HepG2 (cell line): Measurements from ENCODE around the gene LRSAM1. TPM values are rescaled to one million over a fixed set of nuclear protein-coding genes. Genes with fewer than 3 reads are reported as not detected.

Experiments used
- ELK4 ChIP-seq: sonication (generic); formaldehyde crosslinking; IDR thresholded peaks from 2 replicates; pipeline ENCODE4 v1.9.0; 2021; ENCODE audit warnings: missing genetic modification reagents, borderline replicate concordance
- GFI1 ChIP-seq: sonication (generic); formaldehyde crosslinking; IDR thresholded peaks from 2 replicates; pipeline ENCODE4 v1.5.0; 2020; ENCODE audit warnings: missing genetic modification reagents, mild to moderate bottlenecking, borderline replicate concordance
- MTF2 ChIP-seq: sonication (generic); formaldehyde crosslinking; IDR thresholded peaks from 2 replicates; pipeline ENCODE4 v1.5.0; 2020; ENCODE audit warnings: missing genetic modification reagents, borderline replicate concordance
- NFRKB ChIP-seq: fragments of 450-650 bp; IDR thresholded peaks from 2 replicates; pipeline ENCODE4 v1.6.1; 2017
- REPIN1 ChIP-seq: sonication (generic); formaldehyde crosslinking; IDR thresholded peaks from 2 replicates; pipeline ENCODE4 v1.8.0; 2022; ENCODE audit warnings: missing genetic modification reagents, low read depth, mild to moderate bottlenecking, borderline replicate concordance
- SAP130 ChIP-seq: IDR thresholded peaks from 2 replicates; pipeline ENCODE4 v1.6.1; 2016; ENCODE audit warnings: low read depth
- SKIL ChIP-seq: sonication (generic); formaldehyde crosslinking; IDR thresholded peaks from 2 replicates; pipeline ENCODE4 v1.8.0; 2022; ENCODE audit warnings: missing genetic modification reagents, mild to moderate bottlenecking, moderate library complexity, borderline replicate concordance
- SMAD3 ChIP-seq: sonication (generic); formaldehyde crosslinking; IDR thresholded peaks from 2 replicates; pipeline ENCODE4 v1.4.0; 2020; ENCODE audit warnings: missing genetic modification reagents
- TRAFD1 ChIP-seq: sonication (generic); formaldehyde crosslinking; IDR thresholded peaks from 2 replicates; pipeline ENCODE4 v1.5.1; 2020; ENCODE audit warnings: missing genetic modification reagents, mild to moderate bottlenecking, borderline replicate concordance
- U2AF2 ChIP-seq: fragments of 200-400 bp; formaldehyde crosslinking; IDR thresholded peaks from 2 replicates; pipeline ENCODE4 v1.6.1; 2017; ENCODE audit warnings: low read depth, mild to moderate bottlenecking, low read length
- ZNF101 ChIP-seq: sonication (generic); formaldehyde crosslinking; IDR thresholded peaks from 2 replicates; pipeline ENCODE4 v1.4.0; 2020; ENCODE audit warnings: mild to moderate bottlenecking, low read depth, missing genetic modification reagents, borderline replicate concordance
- ZNF160 ChIP-seq: sonication (generic); formaldehyde crosslinking; IDR thresholded peaks from 2 replicates; pipeline ENCODE4 v1.8.0; 2022; ENCODE audit warnings: mild to moderate bottlenecking, inconsistent platforms, missing genetic modification reagents
- ZNF280D ChIP-seq: sonication (generic); formaldehyde crosslinking; IDR thresholded peaks from 2 replicates; pipeline ENCODE4 v1.5.1; 2020; ENCODE audit warnings: mild to moderate bottlenecking, missing genetic modification reagents
- ZNF292 ChIP-seq: sonication (generic); formaldehyde crosslinking; IDR thresholded peaks from 2 replicates; pipeline ENCODE4 v1.8.1; 2022; ENCODE audit warnings: mild to moderate bottlenecking, low read depth, missing genetic modification reagents, borderline replicate concordance
- ZNF446 ChIP-seq: sonication (generic); formaldehyde crosslinking; IDR thresholded peaks from 2 replicates; pipeline ENCODE4 v1.5.0; 2020; ENCODE audit warnings: mild to moderate bottlenecking, missing genetic modification reagents
- ZNF563 ChIP-seq: sonication (generic); formaldehyde crosslinking; IDR thresholded peaks from 2 replicates; pipeline ENCODE4 v1.8.0; 2022; ENCODE audit warnings: mild to moderate bottlenecking, moderate library complexity, missing genetic modification reagents
- ZNF75D ChIP-seq: sonication (generic); formaldehyde crosslinking; IDR thresholded peaks from 2 replicates; pipeline ENCODE4 v1.8.1; 2023; ENCODE audit warnings: missing genetic modification reagents, mild to moderate bottlenecking, borderline replicate concordance
- ZNF770 ChIP-seq: sonication (generic); formaldehyde crosslinking; IDR thresholded peaks from 2 replicates; pipeline ENCODE4 v1.5.0; 2020; ENCODE audit warnings: mild to moderate bottlenecking, missing genetic modification reagents
- polyA plus RNA-seq, 8 experiments: library from polyadenylated mRNA; depleted of rRNA in 3 of 8; stranded (reverse) in 7 of 8; unstranded in 1 of 8; fragments of >200 nt; fragmentation: Illumina TruSeq in 4 of 8; extraction: Trizol in 4 of 8; gene quantifications; 2 replicates each; pipeline versions ENCODE4 v1.2.1 to v1.2.3, GENCODE V29; 2011 to 2016; ENCODE audit warnings: low read depth in 4 of 8, missing spikeins in 1 of 8, mixed read lengths in 1 of 8; ENCODE audit not compliant: insufficient read depth in 1 of 8
- total RNA-seq, 5 experiments: library from RNA; depleted of rRNA; stranded (reverse); fragments of >200 nt; fragmentation: Illumina TruSeq; extraction: Trizol; gene quantifications; 2 replicates each; pipeline ENCODE4 v1.2.3, GENCODE V29; 2016; ENCODE audit warnings: low read depth in 1 of 5

Gene LRSAM1
- total and polyA plus RNA-seq, 2 of the 13 experiments (the other 11 are each of a cell fraction or from before 2014, with no cell fraction given), result 8.7 to 10.2 TPM

- TF ChIP-seq ZNF563 (CRISPR knock-in tag) (no peak), SMAD3 (CRISPR knock-in tag) (peak; percentile 38; the same call in 1 of the 2 replicates), ZNF101 (CRISPR knock-in tag) (no peak), U2AF2 (0 out of 2 replicates have a peak, but pooled peaks have one; percentile 44), ZNF160 (CRISPR knock-in tag) (0 out of 2 replicates have a peak, but pooled peaks have one; percentile 51), NFRKB (no peak), REPIN1 (CRISPR knock-in tag) (peak; percentile 56; the same call in 1 of the 2 replicates), MTF2 (no peak), TRAFD1 (no peak), SAP130 (CRISPR knock-in tag) (peak; percentile 95), ZNF75D (CRISPR knock-in tag) (no peak), ZNF292 (no peak), GFI1 (peak; percentile 69; the same call in 1 of the 2 replicates), ELK4 (0 out of 2 replicates have a peak, but pooled peaks have one; percentile 29), ZNF446 (CRISPR knock-in tag) (no peak), ZNF280D (CRISPR knock-in tag) (no peak), ZNF770 (CRISPR knock-in tag) (peak; percentile 64; the same call in 1 of the 2 replicates), SKIL (CRISPR knock-in tag) (no peak)
Observed at GRCh38 chr9:127423934-127424675, 27.2 kb upstream of the LRSAM1 start, which contains the start of gene ZNF79 (continued).
